HEK293 (cell line): Measurements from ENCODE around the gene VSIG10L.

Experiments
- BCL11A ChIP-seq: fragments of 450-650 bp; formaldehyde crosslinking; IDR thresholded peaks from 2 replicates; pipeline ENCODE4 v1.5.1; 2016; ENCODE audit warnings: low read depth, missing biosample characterization, missing genetic modification characterization
- GLI4 ChIP-seq: fragments of 450-650 bp; formaldehyde crosslinking; IDR thresholded peaks from 2 replicates; pipeline ENCODE4 v1.5.1; 2016; ENCODE audit warnings: missing biosample characterization, missing genetic modification characterization
- MZF1 ChIP-seq: fragments of 450-650 bp; formaldehyde crosslinking; IDR thresholded peaks from 2 replicates; pipeline ENCODE4 v1.5.1; 2017; ENCODE audit warnings: missing biosample characterization, missing genetic modification characterization, borderline replicate concordance
- PATZ1 ChIP-seq: fragments of 450-650 bp; formaldehyde crosslinking; IDR thresholded peaks from 2 replicates; pipeline ENCODE4 v1.5.1; 2016; ENCODE audit warnings: missing biosample characterization, missing genetic modification characterization
- PRDM10 ChIP-seq: fragments of 450-650 bp; formaldehyde crosslinking; IDR thresholded peaks from 2 replicates; pipeline ENCODE4 v1.5.1; 2016; ENCODE audit warnings: missing biosample characterization, missing genetic modification characterization
- PRDM4 ChIP-seq: fragments of 450-650 bp; formaldehyde crosslinking; IDR thresholded peaks from 2 replicates; pipeline ENCODE4 v1.5.1; 2017; ENCODE audit warnings: missing biosample characterization, missing genetic modification characterization
- PRDM6 ChIP-seq: fragments of 450-650 bp; formaldehyde crosslinking; IDR thresholded peaks from 2 replicates; pipeline ENCODE4 v1.5.1; 2017; ENCODE audit warnings: missing biosample characterization, missing genetic modification characterization
- TCF7L2 ChIP-seq: IDR thresholded peaks from 2 replicates; pipeline ENCODE4 v1.6.1; 2011; ENCODE audit warnings: low read depth, mild to moderate bottlenecking, inconsistent platforms, low read length, moderate library complexity, borderline replicate concordance
- ZBTB48 ChIP-seq: fragments of 450-650 bp; formaldehyde crosslinking; IDR thresholded peaks from 2 replicates; pipeline ENCODE4 v1.5.1; 2016; ENCODE audit warnings: missing biosample characterization, missing genetic modification characterization
- ZBTB6 ChIP-seq: fragments of 450-650 bp; formaldehyde crosslinking; IDR thresholded peaks from 2 replicates; pipeline ENCODE4 v1.5.1; 2017; ENCODE audit warnings: missing biosample characterization, missing genetic modification characterization
- ZNF132 ChIP-seq: fragments of 450-650 bp; formaldehyde crosslinking; IDR thresholded peaks from 2 replicates; pipeline ENCODE4 v1.5.1; 2017; ENCODE audit warnings: missing biosample characterization, missing genetic modification characterization, borderline replicate concordance
- ZNF157 ChIP-seq: fragments of 450-650 bp; formaldehyde crosslinking; IDR thresholded peaks from 2 replicates; pipeline ENCODE4 v1.5.1; 2016; ENCODE audit warnings: missing biosample characterization, missing genetic modification characterization
- ZNF19 ChIP-seq: fragments of 450-650 bp; formaldehyde crosslinking; IDR thresholded peaks from 2 replicates; pipeline ENCODE4; 2016; ENCODE audit warnings: missing biosample characterization, missing genetic modification characterization, low read depth
- ZNF280D ChIP-seq: fragments of 450-650 bp; formaldehyde crosslinking; IDR thresholded peaks from 2 replicates; pipeline ENCODE4 v1.5.1; 2016; ENCODE audit warnings: missing biosample characterization, missing genetic modification characterization
- ZNF311 ChIP-seq: fragments of 450-650 bp; formaldehyde crosslinking; IDR thresholded peaks from 2 replicates; pipeline ENCODE4 v1.5.1; 2017; ENCODE audit warnings: missing biosample characterization, missing genetic modification characterization, borderline replicate concordance
- ZNF335 ChIP-seq: fragments of 450-650 bp; formaldehyde crosslinking; conservative IDR thresholded peaks from 2 replicates; pipeline ENCODE4 v1.5.1; 2016; ENCODE audit warnings: missing biosample characterization, missing genetic modification characterization
- ZNF341 ChIP-seq: fragments of 450-650 bp; formaldehyde crosslinking; IDR thresholded peaks from 2 replicates; pipeline ENCODE4; 2016; ENCODE audit warnings: low read depth, missing biosample characterization, missing genetic modification characterization
- ZNF48 ChIP-seq: fragments of 450-650 bp; formaldehyde crosslinking; IDR thresholded peaks from 2 replicates; pipeline ENCODE4 v1.5.1; 2016; ENCODE audit warnings: missing biosample characterization, missing genetic modification characterization
- ZNF513 ChIP-seq: fragments of 450-650 bp; IDR thresholded peaks from 2 replicates; pipeline ENCODE4 v1.5.1; 2018; ENCODE audit warnings: missing biosample characterization, missing genetic modification characterization
- ZNF544 ChIP-seq: fragments of 450-650 bp; formaldehyde crosslinking; IDR thresholded peaks from 2 replicates; pipeline ENCODE4 v1.5.0; 2017; ENCODE audit warnings: missing biosample characterization, missing genetic modification characterization
- ZNF596 ChIP-seq: fragments of 450-650 bp; IDR thresholded peaks from 2 replicates; pipeline ENCODE4 v1.5.0; 2018; ENCODE audit warnings: missing biosample characterization, mild to moderate bottlenecking, missing genetic modification characterization, moderate library complexity
- ZNF623 ChIP-seq: fragments of 450-650 bp; formaldehyde crosslinking; IDR thresholded peaks from 2 replicates; pipeline ENCODE4 v1.5.1; 2016; ENCODE audit warnings: missing biosample characterization, missing genetic modification characterization

VSIG10L gene

GRCh38 chr19:51367565-51368365, 25.8 kb upstream of the VSIG10L start (continued):
- TF ChIP-seq PRDM10 (tag by site-specific recombination): peak; percentile 38; the same call in 1 of the 2 replicates
- TF ChIP-seq ZNF341: peak; percentile 53; the same call in 1 of the 2 replicates
- TF ChIP-seq ZNF48 (tag by site-specific recombination): no peak
- TF ChIP-seq ZNF335 (tag by site-specific recombination): peak; percentile 98
- no peak for TF ChIP-seq ZNF280D (tag by site-specific recombination)
- no peak for TF ChIP-seq BCL11A
- TF ChIP-seq ZNF19: no peak
- TF ChIP-seq PRDM6 (tag by site-specific recombination): no peak
- no peak for TF ChIP-seq MZF1
- no peak for TF ChIP-seq ZBTB48 (tag by site-specific recombination)
- no peak for TF ChIP-seq ZNF132 (tag by site-specific recombination)
- peak; percentile 16; the same call in 1 of the 2 replicates for TF ChIP-seq PRDM4
- TF ChIP-seq GLI4: peak; percentile 72; the same call in 1 of the 2 replicates
- TF ChIP-seq ZBTB6 (tag by site-specific recombination): peak; percentile 84
- TF ChIP-seq ZNF596 (tag by site-specific recombination): no peak
- peak; percentile 96 for TF ChIP-seq PATZ1 (tag by site-specific recombination)
- no peak for TF ChIP-seq ZNF623 (tag by site-specific recombination)
- TF ChIP-seq ZNF157 (tag by site-specific recombination): no peak
- no peak for TF ChIP-seq ZNF311
- no peak for TF ChIP-seq ZNF544 (tag by site-specific recombination)
- TF ChIP-seq ZNF513 (tag by site-specific recombination): peak; percentile 94
- no peak for TF ChIP-seq TCF7L2
